ENCODE results near the gene FRMD4B.

DNA sequence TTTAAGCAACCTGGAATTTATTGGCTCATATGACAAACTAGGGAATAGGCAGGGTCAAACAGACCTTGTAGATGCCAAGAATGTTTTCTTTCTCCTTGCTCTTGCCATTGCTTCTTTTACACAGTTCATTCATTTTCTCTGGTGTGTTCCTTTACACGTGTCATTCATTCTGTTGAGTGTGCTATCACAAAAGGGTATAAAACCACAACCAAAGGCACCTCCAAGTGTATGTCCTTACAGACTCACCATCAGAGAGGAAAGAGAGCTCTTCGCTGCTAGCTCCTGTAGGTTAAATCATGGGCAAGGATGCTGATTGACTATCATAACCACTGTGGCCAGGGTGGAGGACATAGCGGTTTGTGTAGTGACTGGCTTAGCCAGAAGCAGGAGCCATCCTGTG is 19.2 kb upstream of the FRMD4B start:
- no peak for TF ChIP-seq POLR2A (IDR thresholded peaks at IDR 0.05; ENCODE audit: low read depth, low read length)
- no peak for TF ChIP-seq PAX5 (IDR thresholded peaks at IDR 0.05; ENCODE audit: insufficient read depth, low read length, severe bottlenecking)
- no peak for TF ChIP-seq SPI1 (IDR thresholded peaks at IDR 0.05; ENCODE audit: low read depth, low read length)
